HG03460 (cell line): ENCODE data around the gene PCDHB3.
"Not testable (repeated sequence)": the region's sequence is repeated elsewhere in the genome, so short reads cannot be mapped to it uniquely, and the experiment has no call there.

Experiments
- ATAC-seq: cut with Tn5 transposase; IDR thresholded peaks from one replicate; pipeline ENCODE4 v1.9.1; 2021; ENCODE audit not compliant: unreplicated experiment

The PCDHB3 gene

DNA sequence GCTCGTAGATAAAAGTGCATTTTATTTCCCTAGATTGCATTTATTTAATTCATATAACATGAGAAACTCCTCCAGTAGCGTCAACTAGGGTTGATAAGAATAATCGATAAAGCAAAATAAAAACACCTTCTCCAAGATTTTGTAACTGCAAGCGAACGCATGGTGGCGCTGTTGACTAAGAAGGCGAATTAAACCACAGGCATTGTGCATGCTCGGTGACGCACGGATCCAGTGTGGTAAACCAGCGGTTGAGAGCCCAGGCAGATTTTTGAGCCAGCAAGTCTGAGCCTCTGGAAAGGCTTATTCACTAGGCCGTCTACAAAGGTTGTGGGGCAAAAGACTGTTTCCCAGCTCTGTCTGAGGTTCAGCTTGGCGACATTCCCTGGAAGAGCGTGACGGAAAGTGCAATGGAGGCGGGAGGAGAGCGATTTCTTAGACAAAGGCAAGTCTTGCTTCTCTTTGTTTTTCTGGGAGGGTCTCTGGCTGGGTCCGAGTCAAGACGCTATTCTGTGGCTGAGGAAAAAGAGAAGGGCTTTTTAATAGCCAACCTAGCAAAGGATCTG, at the start of gene PCDHB3:
PCDHB3 (plus strand) TSS at position 231 of the 563 bp plus-strand sequence; CDS start at position 408, 177 bp downstream.
- ATAC-seq: no peak

DNA sequence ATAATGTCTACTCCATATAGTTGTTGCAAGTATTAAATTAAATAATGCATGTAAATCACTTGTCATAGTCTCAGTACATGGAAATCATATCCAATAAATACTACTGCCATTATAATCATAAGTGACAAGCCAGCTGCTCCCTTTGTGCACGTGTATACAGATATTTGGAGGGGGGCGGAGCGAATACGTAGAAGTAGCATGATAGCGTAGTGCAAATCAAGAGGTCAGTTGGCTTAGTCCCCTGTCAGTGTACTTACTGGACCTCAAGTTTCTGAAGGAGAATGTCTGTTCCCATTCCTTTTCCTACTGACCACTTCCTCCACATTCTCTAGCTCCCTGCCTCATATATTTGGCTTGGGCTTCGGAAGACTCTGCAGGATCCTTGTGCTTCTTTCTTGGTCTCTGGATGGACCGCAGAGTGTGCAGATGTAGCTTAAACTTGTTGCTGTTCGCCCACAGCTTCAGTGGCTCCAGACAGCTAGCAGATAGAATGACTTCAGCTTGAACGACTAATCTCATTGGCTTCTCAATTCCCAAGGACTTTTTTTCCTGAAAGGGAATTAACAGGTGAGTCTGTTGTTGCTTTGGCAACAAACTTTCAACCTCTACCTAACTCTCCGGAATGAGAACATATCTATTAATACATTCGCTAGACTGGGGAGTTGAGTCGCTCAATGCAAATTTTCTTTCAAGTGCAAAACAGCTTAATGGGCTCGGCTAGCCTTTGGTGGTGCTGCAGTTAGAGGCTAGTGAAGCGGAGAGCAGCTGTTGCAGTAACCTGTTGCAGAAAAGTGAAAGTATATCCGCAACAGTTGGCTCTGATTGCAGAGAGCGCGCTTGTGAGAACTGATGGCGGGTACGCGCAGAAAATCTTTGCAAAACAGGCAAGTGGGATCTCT, 49.4 kb upstream of the PCDHB3 start, which contains the start of gene PCDHB1:
PCDHB1 (plus strand) TSS at position 753 of the 899 bp plus-strand sequence; CDS start at position 850, 97 bp downstream.
- no peak for ATAC-seq

- ATAC-seq: no peak
Observed at GRCh38 chr5:141051521-141051866, 48.8 kb upstream of the PCDHB3 start.

- ATAC-seq: no peak
Observed at GRCh38 chr5:141077826-141078225, 22.4 kb upstream of the PCDHB3 start.

DNA sequence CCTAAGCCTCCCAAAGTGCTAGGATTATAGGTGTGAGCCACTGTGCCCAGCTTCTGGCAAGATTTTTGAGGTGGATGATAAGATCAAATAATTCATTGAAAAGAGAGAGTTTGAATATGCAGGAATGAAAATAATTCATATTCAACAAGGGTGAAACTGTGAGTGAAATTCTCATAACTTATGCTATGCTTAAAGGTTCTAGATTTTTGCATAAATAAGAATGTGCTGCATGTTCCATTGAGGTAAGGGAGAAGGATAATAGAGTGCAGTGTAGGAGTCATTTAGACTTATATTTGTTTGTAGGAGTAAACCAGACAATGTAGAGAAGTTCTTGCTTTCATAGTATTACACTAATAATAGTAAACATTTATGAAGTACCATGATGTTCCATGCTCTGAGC, 18.0 kb upstream of the PCDHB3 start:
- no peak for ATAC-seq

DNA sequence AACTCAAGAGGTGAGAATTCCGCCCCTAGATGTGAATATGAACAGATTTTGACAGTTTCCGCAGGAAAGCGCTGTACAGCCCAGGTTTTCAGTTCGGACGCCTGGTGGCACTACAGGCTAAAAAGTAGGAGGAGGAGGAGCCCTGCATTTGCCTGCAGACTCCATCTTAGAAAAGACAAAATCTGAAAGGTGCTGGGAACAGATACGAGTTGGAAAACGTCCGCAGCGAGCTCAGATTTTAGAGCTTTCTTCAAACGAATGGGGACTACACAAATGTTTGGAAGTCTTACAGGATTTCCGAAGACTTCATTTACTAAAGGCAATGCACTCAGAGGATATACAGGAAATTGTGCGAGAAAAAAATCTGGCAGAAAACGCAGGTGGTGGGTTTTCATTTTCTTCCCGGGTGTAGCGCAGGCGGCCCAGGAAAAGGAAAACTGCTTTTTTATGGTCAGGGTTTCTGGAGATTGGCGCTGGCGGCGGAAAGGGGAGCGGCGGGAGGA, 15.7 kb upstream of the PCDHB3 start:
- peak; percentile 67 for ATAC-seq

GRCh38 chr5:141094481-141095262, 5.6 kb upstream of the PCDHB3 start, which contains the start of gene PCDHB2:
PCDHB2 (plus strand) TSS chr5:141094615; CDS start chr5:141094791, 176 bp downstream.
- no peak for ATAC-seq

DNA sequence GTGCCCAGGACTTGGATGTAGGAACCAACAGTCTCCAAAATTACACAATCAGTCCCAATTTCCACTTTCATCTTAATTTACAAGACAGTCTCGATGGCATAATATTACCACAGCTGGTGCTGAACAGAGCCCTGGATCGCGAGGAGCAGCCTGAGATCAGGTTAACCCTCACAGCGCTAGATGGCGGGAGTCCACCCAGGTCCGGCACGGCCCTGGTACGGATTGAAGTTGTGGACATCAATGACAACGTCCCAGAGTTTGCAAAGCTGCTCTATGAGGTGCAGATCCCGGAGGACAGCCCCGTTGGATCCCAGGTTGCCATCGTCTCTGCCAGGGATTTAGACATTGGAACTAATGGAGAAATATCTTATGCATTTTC, 5.0 kb upstream of the PCDHB3 start:
- no peak for ATAC-seq

- not testable (repeated sequence) for ATAC-seq
Observed at GRCh38 chr5:141096181-141096580, 4.1 kb upstream of the PCDHB3 start.

- not testable (repeated sequence) for ATAC-seq
Observed at GRCh38 chr5:141096586-141096985, 3.7 kb upstream of the PCDHB3 start.

- ATAC-seq: no peak
Observed at GRCh38 chr5:141101059-141101458, 786 bp downstream of the PCDHB3 start.

GRCh38 chr5:141102070-141102469, 1.8 kb downstream of the PCDHB3 start:
- ATAC-seq: not testable (repeated sequence)

DNA sequence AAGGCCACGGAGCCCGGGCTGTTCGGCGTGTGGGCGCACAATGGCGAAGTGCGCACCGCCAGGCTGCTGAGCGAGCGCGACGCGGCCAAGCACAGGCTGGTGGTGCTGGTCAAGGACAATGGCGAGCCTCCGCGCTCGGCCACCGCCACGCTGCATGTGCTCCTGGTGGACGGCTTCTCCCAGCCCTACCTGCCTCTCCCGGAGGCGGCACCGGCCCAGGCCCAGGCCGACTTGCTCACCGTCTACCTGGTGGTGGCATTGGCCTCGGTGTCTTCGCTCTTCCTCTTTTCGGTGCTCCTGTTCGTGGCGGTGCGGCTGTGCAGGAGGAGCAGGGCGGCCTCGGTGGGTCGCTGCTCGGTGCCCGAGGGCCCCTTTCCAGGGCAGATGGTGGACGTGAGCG, 2.2 kb downstream of the PCDHB3 start:
- not testable (repeated sequence) for ATAC-seq

- ATAC-seq: no peak
Observed at GRCh38 chr5:141105350-141105749, 5.1 kb downstream of the PCDHB3 start.

- no peak for ATAC-seq
Observed at GRCh38 chr5:141119250-141119649, 19.0 kb downstream of the PCDHB3 start.

GRCh38 chr5:141121563-141121962, 21.3 kb downstream of the PCDHB3 start, which contains the start of gene PCDHB4:
PCDHB4 (plus strand) TSS chr5:141121818; CDS start chr5:141121999, 181 bp downstream.
- no peak for ATAC-seq

DNA sequence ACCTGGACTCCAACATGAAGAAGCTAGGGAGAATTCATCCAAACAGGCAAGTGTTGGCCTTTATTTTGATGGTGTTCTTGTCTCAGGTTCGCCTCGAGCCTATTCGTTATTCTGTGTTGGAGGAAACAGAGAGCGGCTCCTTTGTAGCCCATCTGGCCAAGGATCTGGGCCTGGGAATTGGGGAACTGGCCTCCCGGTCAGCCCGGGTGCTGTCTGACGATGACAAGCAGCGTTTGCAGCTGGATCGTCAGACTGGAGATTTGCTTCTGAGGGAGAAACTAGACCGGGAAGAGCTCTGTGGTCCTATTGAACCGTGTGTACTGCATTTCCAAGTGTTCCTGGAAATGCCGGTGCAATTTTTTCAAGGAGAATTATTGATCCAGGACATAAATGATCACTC, 21.7 kb downstream of the PCDHB3 start:
- no peak for ATAC-seq

DNA sequence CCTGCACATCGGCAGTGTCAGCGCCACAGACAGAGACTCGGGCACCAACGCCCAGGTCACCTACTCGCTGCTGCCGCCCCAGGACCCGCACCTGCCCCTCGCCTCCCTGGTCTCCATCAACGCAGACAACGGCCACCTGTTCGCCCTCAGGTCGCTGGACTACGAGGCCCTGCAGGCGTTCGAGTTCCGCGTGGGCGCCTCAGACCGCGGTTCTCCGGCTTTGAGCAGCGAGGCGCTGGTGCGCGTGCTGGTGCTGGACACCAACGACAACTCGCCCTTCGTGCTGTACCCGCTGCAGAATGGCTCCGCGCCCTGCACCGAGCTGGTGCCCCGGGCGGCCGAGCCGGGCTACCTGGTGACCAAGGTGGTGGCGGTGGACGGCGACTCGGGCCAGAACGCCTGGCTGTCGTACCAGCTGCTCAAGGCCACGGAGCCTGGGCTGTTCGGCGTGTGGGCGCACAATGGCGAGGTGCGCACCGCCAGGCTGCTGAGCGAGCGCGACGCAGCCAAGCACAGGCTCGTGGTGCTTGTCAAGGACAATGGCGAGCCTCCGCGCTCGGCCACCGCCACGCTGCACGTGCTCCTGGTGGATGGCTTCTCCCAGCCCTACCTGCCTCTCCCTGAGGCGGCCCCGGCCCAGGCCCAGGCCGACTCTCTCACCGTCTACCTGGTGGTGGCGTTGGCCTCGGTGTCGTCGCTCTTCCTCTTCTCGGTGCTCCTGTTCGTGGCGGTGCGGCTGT, 23.3 kb downstream of the PCDHB3 start:
- not testable (repeated sequence) for ATAC-seq

DNA sequence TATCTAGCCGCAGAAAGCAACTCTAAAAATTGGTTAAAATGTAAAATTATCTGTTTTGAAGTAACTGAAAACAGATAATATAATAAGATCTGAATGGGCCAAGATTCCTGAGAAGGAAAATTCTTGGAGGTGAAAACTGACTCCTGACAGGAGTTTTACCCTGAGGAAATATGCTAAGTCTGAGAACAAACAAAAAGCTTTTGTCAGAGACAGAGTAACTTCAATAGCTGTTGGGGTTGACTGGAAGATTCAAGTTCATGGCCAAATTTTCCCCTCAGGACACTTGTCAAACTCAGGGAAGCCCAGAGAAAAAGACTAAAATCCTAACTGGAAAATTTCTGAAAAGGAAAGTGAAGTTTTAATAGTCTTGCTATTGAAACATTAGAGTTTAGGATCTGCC, 27.0 kb downstream of the PCDHB3 start:
- ATAC-seq: no peak

GRCh38 chr5:141135030-141135717, 34.9 kb downstream of the PCDHB3 start, which contains the start of gene PCDHB5:
PCDHB5 (plus strand) TSS chr5:141135206; CDS start chr5:141135435, 229 bp downstream.
- no peak for ATAC-seq
